ENCODE results near the gene LOXL4. TPM values are rescaled to one million over a fixed set of nuclear protein-coding genes. Genes with fewer than 3 reads are reported as not detected.

The LOXL4 gene
- total RNA-seq, 1 experiment from 2014 or later: 0.27 TPM

- no peak for DNase-seq (ENCODE audit: low spot score)
Observed at GRCh38 chr10:98295401-98295811, 27.4 kb upstream of the LOXL4 start.

- no peak for DNase-seq (ENCODE audit: low spot score)
Observed at GRCh38 chr10:98294270-98294627, 26.3 kb upstream of the LOXL4 start.

- DNase-seq (ENCODE audit: low spot score): peak; percentile 50
Observed at GRCh38 chr10:98293550-98294269, 25.7 kb upstream of the LOXL4 start.

GRCh38 chr10:98292971-98293370 is 25.0 kb upstream of the LOXL4 start:
- DNase-seq (ENCODE audit: low spot score): no peak

GRCh38 chr10:98289802-98290209 is 21.8 kb upstream of the LOXL4 start:
- DNase-seq (ENCODE audit: low spot score): no peak

- no peak for DNase-seq (ENCODE audit: low spot score)
Observed at GRCh38 chr10:98287321-98287720, 19.3 kb upstream of the LOXL4 start.

GRCh38 chr10:98286419-98286818 is 18.4 kb upstream of the LOXL4 start:
- no peak for DNase-seq (ENCODE audit: low spot score)

GRCh38 chr10:98285416-98285815 is 17.4 kb upstream of the LOXL4 start:
- DNase-seq (ENCODE audit: low spot score): no peak

GRCh38 chr10:98276311-98276710 is 8.3 kb upstream of the LOXL4 start:
- DNase-seq (ENCODE audit: low spot score): no peak

- no peak for DNase-seq (ENCODE audit: low spot score)
Observed at GRCh38 chr10:98274562-98274961, 6.6 kb upstream of the LOXL4 start.

- no peak for DNase-seq (ENCODE audit: low spot score)
Observed at GRCh38 chr10:98273057-98273850, 5.3 kb upstream of the LOXL4 start.

- DNase-seq (ENCODE audit: low spot score): no peak
Observed at GRCh38 chr10:98272656-98273055, 4.7 kb upstream of the LOXL4 start.

- no peak for DNase-seq (ENCODE audit: low spot score)
Observed at GRCh38 chr10:98272245-98272644, 4.3 kb upstream of the LOXL4 start.

- no peak for DNase-seq (ENCODE audit: low spot score)
Observed at GRCh38 chr10:98270786-98271185, 2.8 kb upstream of the LOXL4 start.

- DNase-seq (ENCODE audit: low spot score): no peak
Observed at GRCh38 chr10:98270073-98270740, 2.2 kb upstream of the LOXL4 start.

- DNase-seq (ENCODE audit: low spot score): peak; percentile 72
Observed at GRCh38 chr10:98269435-98269912, 1.5 kb upstream of the LOXL4 start.

- peak; percentile 27 for DNase-seq (ENCODE audit: low spot score)
Observed at GRCh38 chr10:98268694-98269431, 869 bp upstream of the LOXL4 start.

- no peak for DNase-seq (ENCODE audit: low spot score)
Observed at GRCh38 chr10:98267069-98267893, 713 bp downstream of the LOXL4 start.

- no peak for DNase-seq (ENCODE audit: low spot score)
Observed at GRCh38 chr10:98266647-98267046, 1.3 kb downstream of the LOXL4 start.

GRCh38 chr10:98265403-98266378 is 2.3 kb downstream of the LOXL4 start:
- no peak for DNase-seq (ENCODE audit: low spot score)
